Activated CD8-positive, alpha-beta memory T cell treated with anti-CD3 and anti-CD28 coated beads, Interleukin-2, amount 50 U/mL, for 1 hour (primary cell): ENCODE measurements around the gene KNCN.

ENCODE experiments used
- DNase-seq: peaks from one replicate; pipeline ENCODE4 v3.0.0-alpha.2; 2020; ENCODE audit errors: extremely low read depth

KNCN gene

DNA sequence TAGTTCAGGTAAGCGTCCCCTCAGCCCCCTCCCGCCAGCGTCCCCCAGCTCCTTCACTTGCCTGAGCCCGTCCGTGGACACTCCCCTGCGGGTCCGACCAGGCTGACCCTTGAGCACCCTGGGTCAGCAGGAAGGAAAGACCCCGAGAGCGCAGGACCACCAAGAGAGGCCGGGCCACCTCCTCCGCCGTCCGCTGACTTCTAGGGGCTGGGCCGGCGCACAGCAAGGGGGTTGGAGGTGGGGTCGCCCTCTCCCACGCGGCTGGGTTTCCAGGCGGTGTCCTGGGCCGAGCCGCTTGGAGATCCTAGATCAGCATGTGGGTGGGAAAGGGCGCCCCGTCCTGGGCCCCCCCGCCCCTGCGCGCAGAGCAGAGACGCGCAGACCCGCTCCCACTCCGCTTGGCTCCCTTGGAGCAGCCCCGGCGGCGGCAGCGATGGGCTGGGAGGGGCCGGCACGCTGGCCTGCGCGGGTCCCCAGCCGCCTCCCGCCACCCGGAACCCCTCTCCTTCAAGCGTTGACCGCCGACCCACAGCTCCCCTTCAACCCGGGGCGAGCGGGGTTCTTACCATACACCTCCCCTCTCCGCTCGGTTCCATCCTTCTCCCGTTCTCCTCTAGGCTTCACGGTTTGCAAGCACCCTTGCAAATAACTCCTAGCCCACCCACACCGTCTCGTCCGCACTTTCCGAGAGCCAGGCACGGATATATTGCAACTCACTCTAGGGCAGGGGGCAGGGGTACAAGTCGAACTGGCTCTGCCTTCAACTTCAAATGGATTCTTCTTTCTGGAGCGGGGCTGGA lies 7.5 kb downstream of the KNCN start:
- DNase-seq = no peak

DNA sequence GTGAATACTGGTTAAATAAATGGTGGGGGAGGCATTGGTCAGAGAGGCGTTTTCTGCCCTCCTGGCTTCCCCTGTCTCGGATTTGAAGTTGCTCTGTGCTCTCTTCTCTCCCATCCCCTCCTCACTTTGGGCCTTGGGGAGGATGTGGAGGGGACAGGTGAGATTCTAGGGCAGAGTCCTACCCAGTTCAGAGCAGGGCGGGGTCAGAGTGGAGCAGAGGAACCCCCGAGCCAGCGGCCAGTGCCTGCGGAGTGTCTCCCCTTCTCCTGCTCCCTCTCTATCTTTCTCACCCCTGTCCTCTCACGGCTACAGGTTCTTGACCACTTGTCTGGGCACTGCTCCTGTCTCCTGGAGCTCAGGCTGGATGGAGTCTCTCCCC lies 8.1 kb downstream of the KNCN start:
- no peak for DNase-seq

DNA sequence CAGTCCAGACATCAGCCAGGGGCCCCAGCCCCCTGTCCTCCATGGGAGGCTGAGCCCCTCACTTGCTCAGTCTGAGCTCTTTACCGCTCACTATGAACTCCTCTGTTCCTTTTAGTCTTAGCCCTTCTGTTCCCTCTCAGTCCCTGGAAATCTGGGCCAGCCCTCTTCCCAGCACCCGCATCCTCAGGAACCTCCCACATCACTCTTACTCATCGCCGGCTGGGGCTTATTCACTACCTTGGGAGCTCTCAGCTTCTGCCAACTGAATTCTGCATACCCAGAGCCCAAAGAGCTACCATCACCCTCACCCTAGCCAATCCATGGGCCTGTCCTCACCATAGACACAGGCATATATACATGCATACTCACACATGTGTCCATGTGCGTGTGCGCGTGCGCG lies 11.5 kb downstream of the KNCN start:
- DNase-seq = no peak

DNA sequence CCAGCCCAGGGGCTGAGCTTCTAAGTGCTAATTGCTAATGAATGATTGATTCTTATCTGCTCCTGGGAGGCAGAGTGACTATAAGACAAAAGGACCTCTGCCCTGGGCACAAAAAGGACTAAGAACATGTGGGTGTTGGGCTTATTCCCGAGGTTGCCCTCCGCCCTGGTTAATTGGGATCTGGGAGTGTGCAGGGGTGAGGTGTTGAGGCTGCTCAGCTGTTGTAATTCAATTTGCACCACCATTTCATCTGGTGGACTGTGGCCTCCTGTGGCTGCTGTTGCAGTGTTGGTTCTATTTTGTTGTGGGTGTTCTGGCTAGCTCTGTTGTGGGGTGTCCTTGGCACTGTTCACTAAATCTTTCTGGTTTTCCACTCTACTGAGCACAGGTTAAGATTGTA lies 13.3 kb downstream of the KNCN start:
- no peak for DNase-seq

- DNase-seq = no peak
Observed at GRCh38 chr1:46537651-46538050, 13.8 kb downstream of the KNCN start.

- DNase-seq = no peak
Observed at GRCh38 chr1:46536527-46536926, 14.9 kb downstream of the KNCN start.

DNA sequence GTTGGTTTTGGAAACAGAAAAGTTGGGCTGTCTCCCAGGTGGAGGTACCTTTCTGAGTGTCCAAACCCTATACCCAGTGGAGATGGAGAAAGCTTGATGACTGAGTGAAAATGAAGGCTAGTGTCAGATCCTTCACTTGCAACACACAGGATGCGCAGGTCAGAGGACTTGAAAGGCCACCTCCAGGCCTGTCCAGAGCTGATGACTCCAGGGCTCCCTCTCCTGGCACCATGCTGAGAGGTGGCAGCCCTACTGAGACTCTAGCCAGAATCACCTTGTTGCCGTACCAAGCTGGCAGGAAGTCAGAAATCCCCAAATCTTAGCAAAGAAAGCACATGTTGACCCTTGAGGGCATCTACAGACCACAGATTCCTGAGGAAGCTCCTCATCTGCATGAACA lies 16.4 kb downstream of the KNCN start:
- DNase-seq = no peak

- no peak for DNase-seq
Observed at GRCh38 chr1:46533179-46533864, 18.1 kb downstream of the KNCN start.

GRCh38 chr1:46532498-46533178 lies 18.8 kb downstream of the KNCN start:
- no peak for DNase-seq

DNA sequence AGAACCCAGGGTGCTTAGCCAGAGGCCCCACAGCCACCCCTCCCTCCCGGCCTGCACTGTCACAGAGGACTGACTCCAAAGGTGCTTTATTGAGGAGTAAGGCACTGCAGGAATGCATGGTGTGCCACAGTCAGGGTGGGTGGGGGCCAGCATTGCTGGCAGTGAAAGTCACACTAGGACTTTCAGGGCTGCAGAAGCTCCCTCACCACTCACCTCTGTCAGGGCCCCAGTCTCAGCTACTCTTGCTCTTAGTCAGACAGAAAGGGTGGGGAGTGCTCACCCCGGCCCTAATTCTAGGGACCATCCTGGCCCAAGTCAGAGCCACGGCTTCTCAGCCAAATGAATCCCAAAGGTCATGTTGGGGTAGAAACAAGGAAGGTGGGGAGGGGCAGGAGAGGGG lies 19.4 kb downstream of the KNCN start:
- DNase-seq = no peak

DNA sequence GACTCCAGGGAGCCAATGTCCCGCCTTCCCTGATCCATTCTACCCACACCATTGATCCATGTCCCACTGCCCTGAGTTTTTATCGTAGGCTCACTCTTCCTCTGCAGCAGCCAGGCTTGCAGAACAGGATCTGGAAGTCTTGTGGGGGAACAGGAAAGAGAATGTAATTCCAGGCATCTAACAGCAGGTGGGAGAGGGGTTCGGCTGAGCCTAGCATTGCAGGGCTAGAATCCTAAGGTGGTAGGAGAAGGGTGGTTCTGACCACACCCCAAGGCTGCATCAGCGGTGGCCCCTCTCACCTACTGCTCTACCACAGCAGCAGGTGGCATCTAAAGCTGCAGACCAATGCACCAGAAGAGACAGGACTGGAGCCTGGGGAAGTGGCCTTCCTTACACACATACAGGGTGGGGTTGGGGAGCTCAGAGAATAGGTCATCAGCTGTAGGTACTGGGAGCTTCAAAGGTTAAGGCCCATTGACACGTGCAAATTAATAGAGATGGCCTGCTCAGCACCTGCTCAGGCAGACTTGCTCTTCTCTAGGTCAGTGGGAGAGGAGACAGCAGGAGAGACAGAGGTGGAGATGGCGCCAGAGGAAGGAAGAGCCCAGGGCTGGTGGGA lies 20.5 kb downstream of the KNCN start:
- DNase-seq = no peak

DNA sequence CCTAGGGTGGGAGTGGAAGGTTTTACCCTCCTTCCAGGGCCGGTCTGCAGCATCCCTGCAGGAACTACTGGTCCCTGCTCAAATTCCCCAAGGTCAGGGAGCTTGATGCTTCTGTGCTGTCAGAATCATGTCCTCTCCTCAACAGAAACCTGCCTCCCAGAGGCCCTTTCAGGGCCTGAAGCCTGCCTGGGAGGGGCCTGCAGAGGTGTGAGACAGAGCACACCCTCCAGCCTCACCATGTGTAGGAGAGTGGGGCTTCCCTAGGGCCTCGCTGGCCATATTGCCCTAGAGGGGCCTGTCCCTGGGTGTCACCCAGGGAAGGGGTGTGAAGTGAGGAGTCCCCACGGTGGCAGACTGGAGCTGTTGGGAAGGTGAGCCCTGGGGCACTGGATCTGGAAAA lies 21.1 kb downstream of the KNCN start:
- DNase-seq = no peak

DNA sequence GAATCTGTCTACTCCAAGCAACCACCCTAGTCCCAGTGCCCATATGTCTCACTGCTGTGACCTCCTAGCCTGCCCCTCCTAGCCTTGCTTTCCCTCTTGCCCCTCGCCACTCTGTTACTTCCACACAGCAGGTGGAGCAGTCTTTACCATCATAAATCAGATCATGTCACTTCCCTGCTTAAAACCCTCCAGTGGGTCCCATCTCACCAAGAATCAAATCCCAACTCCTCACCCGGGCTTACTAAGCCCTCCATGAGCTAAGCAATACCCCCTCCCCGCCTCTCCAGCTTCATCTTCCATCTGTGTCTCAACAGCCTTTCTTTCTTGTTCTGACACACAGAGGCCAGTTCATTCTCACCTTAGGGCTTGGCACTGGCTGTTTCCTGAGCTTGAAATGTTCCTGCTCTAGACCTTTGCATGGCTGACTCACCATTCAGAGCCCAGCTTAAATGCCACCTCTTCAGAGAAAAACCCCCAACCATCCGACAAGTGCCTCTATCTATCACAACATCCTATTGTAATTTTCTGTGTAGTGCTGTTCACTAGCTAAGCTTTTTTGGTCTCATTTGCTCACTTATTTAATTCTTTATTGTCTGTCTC lies 22.3 kb downstream of the KNCN start:
- DNase-seq = no peak

GRCh38 chr1:46528297-46528955 lies 23.0 kb downstream of the KNCN start:
- no peak for DNase-seq

GRCh38 chr1:46527474-46528296 lies 23.8 kb downstream of the KNCN start:
- DNase-seq = no peak

GRCh38 chr1:46526691-46527291 lies 24.7 kb downstream of the KNCN start:
- no peak for DNase-seq

DNA sequence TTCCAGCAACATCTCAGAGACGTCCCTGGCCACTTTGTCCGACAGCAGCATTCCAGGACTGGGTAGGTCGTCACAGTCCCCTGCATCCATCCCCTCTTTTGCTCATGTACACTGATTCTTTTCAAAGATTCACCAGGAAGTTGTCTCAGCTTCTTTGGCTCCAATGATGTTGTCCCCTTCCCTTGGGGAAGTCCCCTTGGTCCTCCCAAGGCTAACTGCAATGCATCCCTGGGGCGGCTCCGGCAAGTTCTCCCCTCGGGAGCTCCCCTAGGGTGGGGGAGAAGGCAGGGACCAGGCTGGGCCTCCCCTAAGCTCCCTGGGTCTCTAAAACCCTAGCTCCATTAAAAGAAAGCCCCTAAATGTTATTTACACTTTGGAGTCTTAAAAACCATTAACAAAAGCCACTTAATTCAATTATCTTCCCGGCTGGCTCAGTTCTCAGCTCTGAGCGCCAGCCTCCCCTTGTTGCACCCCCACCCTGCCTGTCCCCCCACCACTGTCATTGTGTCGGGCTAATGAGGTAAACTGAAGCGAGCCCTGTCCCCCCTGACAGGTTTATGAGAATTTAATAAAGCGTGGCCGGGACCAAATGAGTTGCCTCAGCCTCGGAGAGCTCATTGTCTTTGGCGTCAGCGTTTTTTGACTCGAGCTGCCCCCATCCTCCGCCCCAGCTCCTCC lies 25.3 kb downstream of the KNCN start:
- no peak for DNase-seq

- DNase-seq = no peak
Observed at GRCh38 chr1:46525253-46525983, 26.0 kb downstream of the KNCN start.

DNA sequence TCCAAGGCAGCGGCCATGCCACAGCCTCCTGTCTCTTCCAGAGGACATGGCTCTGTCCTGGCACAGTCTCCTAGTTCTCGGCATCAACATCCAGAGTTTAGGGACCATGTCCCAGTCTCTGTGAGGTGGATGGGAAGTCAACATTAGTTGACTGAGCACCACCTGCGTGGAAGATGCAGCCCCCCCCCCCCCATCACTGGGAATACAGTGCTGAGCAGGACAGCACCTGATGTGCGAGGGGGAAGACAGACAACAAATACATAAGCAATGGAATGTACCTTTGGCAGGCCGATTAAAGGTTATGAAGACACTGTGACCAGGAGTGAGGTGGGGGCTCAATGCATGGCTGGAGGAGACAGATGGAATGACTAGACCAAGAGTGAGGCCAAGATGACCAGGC lies 26.6 kb downstream of the KNCN start:
- DNase-seq = no peak
